ENCODE measurements around the gene HAGHL.
"Not testable (repeated sequence)": the region's sequence is repeated elsewhere in the genome, so short reads cannot be mapped to it uniquely, and the experiment has no call there.

The HAGHL gene

GRCh38 chr16:770411-770810 is 43.5 kb downstream of the HAGHL start:
- no peak for DNase-seq
- TF ChIP-seq CTCF (IDR thresholded peaks at IDR 0.05; ENCODE audit: low read depth, low read length) = no peak
- Histone ChIP-seq H3K9me3 (ENCODE audit: severe bottlenecking) (no peaks in the 10 kb centered on the region), H3K27ac (no peak overlapping the region), H3K36me3 (no peaks in the 10 kb centered on the region), H3K27me3 (ENCODE audit: insufficient read depth, low read depth, severe bottlenecking) (no peaks in the 10 kb centered on the region), H3K4me3 (ENCODE audit: low read depth, low read length) (no peak overlapping the region)

- H3K4me3 ChIP-seq (ENCODE audit: low read depth, low read length) = no peak overlapping the region
- TF ChIP-seq CTCF (IDR thresholded peaks at IDR 0.05; ENCODE audit: low read depth, low read length) = no peak
- H3K27ac ChIP-seq = no peak overlapping the region
- no peaks in the 10 kb centered on the region for H3K9me3 ChIP-seq (ENCODE audit: severe bottlenecking)
- no peak for DNase-seq
- H3K36me3 ChIP-seq = no peaks in the 10 kb centered on the region
- no peaks in the 10 kb centered on the region for H3K27me3 ChIP-seq (ENCODE audit: insufficient read depth, low read depth, severe bottlenecking)
These were observed 46.1 kb downstream of the HAGHL start for GRCh38 chr16:772959-773358.

- DNase-seq = no peak
- no peaks in the 10 kb centered on the region for H3K36me3 ChIP-seq
- no peaks in the 10 kb centered on the region for H3K27me3 ChIP-seq (ENCODE audit: insufficient read depth, low read depth, severe bottlenecking)
- H3K9me3 ChIP-seq (ENCODE audit: severe bottlenecking) = no peaks in the 10 kb centered on the region
- H3K27ac ChIP-seq = no peak overlapping the region
- TF ChIP-seq CTCF (IDR thresholded peaks at IDR 0.05; ENCODE audit: low read depth, low read length) = no peak
- H3K4me3 ChIP-seq (ENCODE audit: low read depth, low read length) = no peak overlapping the region
These were observed 47.4 kb downstream of the HAGHL start for GRCh38 chr16:774086-775001.

GRCh38 chr16:775236-775796 is 48.4 kb downstream of the HAGHL start:
- DNase-seq = no peak
- H3K27me3 ChIP-seq (ENCODE audit: insufficient read depth, low read depth, severe bottlenecking) = no peaks in the 10 kb centered on the region
- no peak overlapping the region for H3K4me3 ChIP-seq (ENCODE audit: low read depth, low read length)
- no peaks in the 10 kb centered on the region for H3K36me3 ChIP-seq
- H3K9me3 ChIP-seq (ENCODE audit: severe bottlenecking) = no peaks in the 10 kb centered on the region
- TF ChIP-seq CTCF (IDR thresholded peaks at IDR 0.05; ENCODE audit: low read depth, low read length) = no peak
- H3K27ac ChIP-seq = no peak overlapping the region

- not testable (repeated sequence) for H3K27ac ChIP-seq; H3K9me3 ChIP-seq (ENCODE audit: severe bottlenecking); H3K27me3 ChIP-seq (ENCODE audit: insufficient read depth, low read depth, severe bottlenecking); H3K4me3 ChIP-seq (ENCODE audit: low read depth, low read length); DNase-seq; H3K36me3 ChIP-seq
These were observed 49.4 kb downstream of the HAGHL start for GRCh38 chr16:776298-776697.

- DNase-seq = no peak
- no peak for TF ChIP-seq CTCF (IDR thresholded peaks at IDR 0.05; ENCODE audit: low read depth, low read length)
- Histone ChIP-seq H3K4me3 (ENCODE audit: low read depth, low read length) (no peak overlapping the region), H3K9me3 (ENCODE audit: severe bottlenecking) (no peaks in the 10 kb centered on the region), H3K36me3 (no peaks in the 10 kb centered on the region), H3K27me3 (ENCODE audit: insufficient read depth, low read depth, severe bottlenecking) (no peaks in the 10 kb centered on the region), H3K27ac (no peak overlapping the region)
These were observed 49.9 kb downstream of the HAGHL start for GRCh38 chr16:776824-777223.
